PC-3 (cell line): ENCODE data around the gene CARS1.

Experiments
- EZH2 ChIP-seq: fragments of 300-600 bp; sonication (generic); IDR thresholded peaks from one replicate; pipeline ENCODE4 v1.6.1; 2017; ENCODE audit warnings: antibody characterized with exemption, mild to moderate bottlenecking, low read length; ENCODE audit not compliant: unreplicated experiment
- EZH2phosphoT487 ChIP-seq: fragments of 300-600 bp; sonication (generic); IDR thresholded peaks from 2 replicates; pipeline ENCODE4 v1.6.1; 2018; ENCODE audit warnings: mild to moderate bottlenecking, antibody characterized with exemption, low read length, borderline replicate concordance
- TF ChIP-seq, protein P1 (sequence below): fragments of 300-600 bp; sonication (generic); conservative IDR thresholded peaks from 2 replicates; pipeline ENCODE4 v1.5.1; 2017; ENCODE audit warnings: antibody characterized with exemption, low read depth, mild to moderate bottlenecking, low read length

DNA sequence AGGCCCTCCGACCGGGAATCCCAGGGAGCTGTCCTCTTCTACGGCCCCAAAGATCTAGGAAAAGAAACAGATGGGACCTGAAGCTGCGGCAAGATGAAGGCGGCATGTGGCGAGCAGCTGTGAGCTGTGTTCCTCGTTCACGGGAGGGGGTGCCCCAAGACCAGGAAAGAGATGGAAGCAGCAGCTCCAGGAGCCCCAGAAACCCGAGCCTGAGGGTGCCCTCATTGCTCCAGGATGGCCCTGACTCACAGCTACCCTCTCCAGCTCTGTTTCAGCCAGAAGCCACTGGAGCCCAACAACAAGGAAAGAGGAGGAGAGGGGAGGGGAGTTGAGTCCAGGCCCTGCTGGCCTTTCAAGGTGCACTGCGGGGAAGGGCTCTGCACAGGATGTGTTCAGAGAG lies 41.4 kb downstream of the CARS1 start:
- TF ChIP-seq, protein P1, sequence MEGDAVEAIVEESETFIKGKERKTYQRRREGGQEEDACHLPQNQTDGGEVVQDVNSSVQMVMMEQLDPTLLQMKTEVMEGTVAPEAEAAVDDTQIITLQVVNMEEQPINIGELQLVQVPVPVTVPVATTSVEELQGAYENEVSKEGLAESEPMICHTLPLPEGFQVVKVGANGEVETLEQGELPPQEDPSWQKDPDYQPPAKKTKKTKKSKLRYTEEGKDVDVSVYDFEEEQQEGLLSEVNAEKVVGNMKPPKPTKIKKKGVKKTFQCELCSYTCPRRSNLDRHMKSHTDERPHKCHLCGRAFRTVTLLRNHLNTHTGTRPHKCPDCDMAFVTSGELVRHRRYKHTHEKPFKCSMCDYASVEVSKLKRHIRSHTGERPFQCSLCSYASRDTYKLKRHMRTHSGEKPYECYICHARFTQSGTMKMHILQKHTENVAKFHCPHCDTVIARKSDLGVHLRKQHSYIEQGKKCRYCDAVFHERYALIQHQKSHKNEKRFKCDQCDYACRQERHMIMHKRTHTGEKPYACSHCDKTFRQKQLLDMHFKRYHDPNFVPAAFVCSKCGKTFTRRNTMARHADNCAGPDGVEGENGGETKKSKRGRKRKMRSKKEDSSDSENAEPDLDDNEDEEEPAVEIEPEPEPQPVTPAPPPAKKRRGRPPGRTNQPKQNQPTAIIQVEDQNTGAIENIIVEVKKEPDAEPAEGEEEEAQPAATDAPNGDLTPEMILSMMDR: no peak
- TF ChIP-seq EZH2 (no peak), EZH2phosphoT487 (no peak)
